Heart left ventricle (tissue), 16 donors: Measurements from ENCODE around the gene ADAMTSL2. TPM values are rescaled to one million over a fixed set of nuclear protein-coding genes. Genes with fewer than 3 reads are reported as not detected.

ENCODE experiments used
- ATAC-seq, 4 donors: fragments of 200-7000 bp; cut with Tn5 transposase; one replicate each; pipeline ENCODE4 v1.9.1; 2020 to 2022; ENCODE audit warnings: moderate library complexity in 4 of 4, mild to moderate bottlenecking in 3 of 4, moderate number of reproducible peaks in 1 of 4
- DNase-seq, 5 donors: peaks; one replicate each; pipeline ENCODE4 v3.0.0-alpha.2; 2020
- H3K27ac ChIP-seq, 12 donors: fragments of 200-600 bp; sonication (generic) in 4 of 12; one replicate each; pipeline versions ENCODE4 v1.5.0 to v1.8.0; 2016 to 2022; ENCODE audit warnings: mild to moderate bottlenecking in 2 of 12
- H3K27me3 ChIP-seq, 9 donors: fragments of 200-600 bp; sonication (generic) in 2 of 9; one replicate each; pipeline versions ENCODE4 v1.5.1 to v1.8.0; 2016 to 2022; ENCODE audit warnings: mild to moderate bottlenecking in 3 of 9
- H3K36me3 ChIP-seq, 9 donors: fragments of 200-600 bp; sonication (generic) in 2 of 9; one replicate each; pipeline versions ENCODE4 v1.5.0 to v1.8.0; 2018 to 2022; ENCODE audit warnings: mild to moderate bottlenecking in 2 of 9
- H3K4me1 ChIP-seq, 12 donors: fragments of 200-600 bp; sonication (generic) in 4 of 12; one replicate each; pipeline versions ENCODE4 v1.5.0 to v1.8.0; 2016 to 2022; ENCODE audit warnings: mild to moderate bottlenecking in 3 of 12
- H3K4me3 ChIP-seq, 12 donors: fragments of 200-600 bp; sonication (generic) in 4 of 12; one replicate each; pipeline versions ENCODE4 v1.5.0 to v1.8.0; 2017 to 2022; ENCODE audit warnings: mild to moderate bottlenecking in 9 of 12, moderate library complexity in 4 of 12
- H3K9me3 ChIP-seq, 12 donors: fragments of 200-600 bp; sonication (generic) in 4 of 12; one replicate each; pipeline versions ENCODE4 v1.5.0 to v1.8.0; 2016 to 2022; ENCODE audit warnings: mild to moderate bottlenecking in 1 of 12
- POLR2A ChIP-seq, 2 donors: fragments of 450-650 bp; IDR thresholded peaks; one replicate each; pipeline ENCODE4 v1.6.1; 2017; ENCODE audit warnings: antibody characterized with exemption in 2 of 2, mild to moderate bottlenecking in 2 of 2, moderate library complexity in 2 of 2
- WGBS, 4 donors: extraction: QIAGEN DNeasy Blood & Tissue Kit in 2 of 4; methylation state at CpG; one replicate each; pipeline versions ENCODE4 v1.1.5 to v1.1.7; 2013 to 2018; 5-methylcytosine and 5-hydroxymethylcytosine counted together
- intact Hi-C, 10 donors: fragments of 100-400 bp; cut with DNase I; formaldehyde crosslinking; loops; one replicate each; pipeline versions ENCODE4 v1.11.1 to v1.14.2; 2022
- polyA plus RNA-seq, 2 donors: library from polyadenylated mRNA; stranded (reverse); fragments of 200-250 nt; gene quantifications; one replicate each; pipeline ENCODE4 v1.2.3, GENCODE V29; 2013
- total RNA-seq, 9 donors: library from RNA; depleted of rRNA in 2 of 9; stranded (reverse); fragments of >200 nt in 2 of 9; fragmentation: NEBNext Ultra II Directional in 3 of 9; extraction: Animal tissue kit (Norgen Biotek cat#: 25700) in 3 of 9; gene quantifications; one replicate each; pipeline versions ENCODE4 v1.1.0 to v1.2.4, GENCODE V29; 2016 to 2023
- TF ChIP-seq, protein P1 (sequence below), 12 donors: fragments of 200-600 bp; sonication (generic) in 4 of 12; IDR thresholded peaks; one replicate each; pipeline versions ENCODE4 v1.5.0 to v1.8.0; 2018 to 2022; ENCODE audit warnings: antibody characterized with exemption in 12 of 12, mild to moderate bottlenecking in 5 of 12
- donor health status: ischemic (EF 13 %, LVEDD 7.1; RV severe dilation, severe dysfunction).
- donor health status: healthy with polysubstance abuse.
- donor health status: DM: no; HTN: yes; CAD: no.
- donor health status: DM: no; HTN: no; CAD: no.
- donor health status: ischemic (EF 25% LVEDD 6.9; RV normal size, moderate dysfunction).
- donor health status: ischemic (EF 25% LVEDD 5.7; RV mildly dilated, moderate dysfunction).
- donor health status: healthy.
- donor health status: DM: yes; HTN: yes; CAD: no.
- donor health status: ischemic (EF 35%, LVEDD 5.7; RV mildly dilated, moderate dysfunction).
- donor health status: nonischemic (EF 11% LVEDD 7.7; RV severe dilation, severe dysfunction).
- donor health status: DM: yes; HTN: yes; CAD: no.
- donor health status: PGD.
- donor health status: ischemic (EF 29% LVEDD 5.4; RV normal size, mild dysfunction).
- donor health status: nonischemic (EF 23%, LVEDD 6.1; RV moderate dilation, normal function).

Gene ADAMTSL2
- total and polyA plus RNA-seq, 11 donors, result 2.3 to 5.1 (median 3.7) TPM

DNA sequence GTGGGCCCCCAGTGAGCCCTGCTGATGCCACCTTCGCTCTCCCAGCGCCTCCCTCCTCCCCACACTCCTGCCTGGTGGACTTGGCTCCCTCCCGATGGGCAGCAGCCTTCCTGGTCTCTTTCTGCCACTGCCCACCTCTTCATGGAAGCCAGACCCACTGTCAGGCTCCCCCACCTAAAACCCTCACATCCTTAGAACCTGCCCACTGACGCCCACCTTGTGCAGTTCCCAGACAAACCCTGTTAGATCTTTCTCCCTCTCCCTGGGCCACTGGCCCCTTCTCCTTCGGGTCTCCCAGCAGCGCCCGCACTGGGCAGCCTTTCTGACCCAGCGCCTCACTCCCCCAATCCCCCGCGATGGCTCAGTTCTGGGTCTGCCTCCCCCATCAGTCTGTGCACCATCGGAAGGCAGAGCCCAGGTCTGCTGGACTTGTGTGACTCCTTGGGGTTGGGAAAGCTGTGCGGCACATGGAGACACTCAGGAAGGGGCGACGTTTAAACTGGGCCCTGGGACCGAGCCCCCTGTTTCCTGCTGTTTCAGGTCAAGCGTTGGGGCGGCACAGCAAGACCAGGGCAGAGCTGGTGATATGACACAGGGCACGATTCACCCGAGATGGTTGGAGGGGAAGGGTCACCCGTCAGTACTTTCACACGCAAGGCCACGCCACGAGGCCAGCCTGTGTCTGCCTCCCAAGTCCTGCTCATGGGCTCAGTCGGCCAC lies 27.1 kb upstream of the ADAMTSL2 start:
- intact Hi-C loops, result no loop called here

DNA sequence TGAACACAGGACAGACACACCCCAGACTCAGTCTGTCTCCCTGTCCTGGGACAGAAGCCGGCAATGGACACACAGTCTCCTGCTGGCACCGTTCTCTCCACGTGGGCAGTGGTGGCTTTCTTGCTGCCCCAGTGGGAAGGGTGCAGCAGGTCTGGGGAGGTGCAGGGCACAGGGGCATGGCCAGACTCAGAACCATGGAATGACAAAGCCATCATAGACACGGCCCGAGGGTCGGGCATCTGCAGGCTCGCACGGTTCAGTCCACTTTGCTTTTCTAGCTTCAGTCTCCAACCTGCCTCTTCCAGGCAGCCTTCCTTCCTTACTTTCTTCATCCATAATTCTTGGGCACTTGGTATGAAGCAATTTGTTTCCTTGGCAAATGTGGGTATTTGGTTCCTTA lies 26.5 kb upstream of the ADAMTSL2 start:
- peak in 1 of 5 donors; percentile 42 for DNase-seq
- Histone ChIP-seq H3K4me3 (no peak overlapping the region), H3K27me3 (no peaks in the 10 kb centered on the region), H3K36me3 (no peaks in the 10 kb centered on the region), H3K27ac (no peak overlapping the region), H3K4me1 (peaks cover 0 to 42% (median 28%) of the 10 kb centered on the region in 12 donors), H3K9me3 (peaks cover 0 to 4% (median 0%) of the 10 kb centered on the region in 12 donors)
- 93 to 99% (median 96%) methylated on average over 8 of the region's 8 CpGs for WGBS, 4 donors
- intact Hi-C loops, result no loop called here
- no peak for ATAC-seq
- TF ChIP-seq, protein P1, sequence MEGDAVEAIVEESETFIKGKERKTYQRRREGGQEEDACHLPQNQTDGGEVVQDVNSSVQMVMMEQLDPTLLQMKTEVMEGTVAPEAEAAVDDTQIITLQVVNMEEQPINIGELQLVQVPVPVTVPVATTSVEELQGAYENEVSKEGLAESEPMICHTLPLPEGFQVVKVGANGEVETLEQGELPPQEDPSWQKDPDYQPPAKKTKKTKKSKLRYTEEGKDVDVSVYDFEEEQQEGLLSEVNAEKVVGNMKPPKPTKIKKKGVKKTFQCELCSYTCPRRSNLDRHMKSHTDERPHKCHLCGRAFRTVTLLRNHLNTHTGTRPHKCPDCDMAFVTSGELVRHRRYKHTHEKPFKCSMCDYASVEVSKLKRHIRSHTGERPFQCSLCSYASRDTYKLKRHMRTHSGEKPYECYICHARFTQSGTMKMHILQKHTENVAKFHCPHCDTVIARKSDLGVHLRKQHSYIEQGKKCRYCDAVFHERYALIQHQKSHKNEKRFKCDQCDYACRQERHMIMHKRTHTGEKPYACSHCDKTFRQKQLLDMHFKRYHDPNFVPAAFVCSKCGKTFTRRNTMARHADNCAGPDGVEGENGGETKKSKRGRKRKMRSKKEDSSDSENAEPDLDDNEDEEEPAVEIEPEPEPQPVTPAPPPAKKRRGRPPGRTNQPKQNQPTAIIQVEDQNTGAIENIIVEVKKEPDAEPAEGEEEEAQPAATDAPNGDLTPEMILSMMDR (IDR thresholded peaks at IDR 0.05), result no peak
- TF ChIP-seq POLR2A (IDR thresholded peaks at IDR 0.05), result no peak

More for the DNA sequence above, 27.1 kb upstream of the ADAMTSL2 start:
- Histone ChIP-seq H3K27ac (peak overlapping the region in 6 of 12 donors; percentile 22 to 77 (median 44)), H3K4me1 (peaks cover 0 to 39% (median 27%) of the 10 kb centered on the region in 12 donors), H3K9me3 (peaks cover 0 to 10% (median 5%) of the 10 kb centered on the region in 12 donors), H3K36me3 (no peaks in the 10 kb centered on the region), H3K27me3 (no peaks in the 10 kb centered on the region), H3K4me3 (no peak overlapping the region)
- TF ChIP-seq, protein P1 (IDR thresholded peaks at IDR 0.05), result no peak
- no peak for TF ChIP-seq POLR2A (IDR thresholded peaks at IDR 0.05)
- WGBS, 4 donors, result 91 to 95% (median 94%) methylated on average over 24 of the region's 24 CpGs
- DNase-seq, result peak in 2 of 5 donors; percentile 28 to 47
- ATAC-seq, result no peak

DNA sequence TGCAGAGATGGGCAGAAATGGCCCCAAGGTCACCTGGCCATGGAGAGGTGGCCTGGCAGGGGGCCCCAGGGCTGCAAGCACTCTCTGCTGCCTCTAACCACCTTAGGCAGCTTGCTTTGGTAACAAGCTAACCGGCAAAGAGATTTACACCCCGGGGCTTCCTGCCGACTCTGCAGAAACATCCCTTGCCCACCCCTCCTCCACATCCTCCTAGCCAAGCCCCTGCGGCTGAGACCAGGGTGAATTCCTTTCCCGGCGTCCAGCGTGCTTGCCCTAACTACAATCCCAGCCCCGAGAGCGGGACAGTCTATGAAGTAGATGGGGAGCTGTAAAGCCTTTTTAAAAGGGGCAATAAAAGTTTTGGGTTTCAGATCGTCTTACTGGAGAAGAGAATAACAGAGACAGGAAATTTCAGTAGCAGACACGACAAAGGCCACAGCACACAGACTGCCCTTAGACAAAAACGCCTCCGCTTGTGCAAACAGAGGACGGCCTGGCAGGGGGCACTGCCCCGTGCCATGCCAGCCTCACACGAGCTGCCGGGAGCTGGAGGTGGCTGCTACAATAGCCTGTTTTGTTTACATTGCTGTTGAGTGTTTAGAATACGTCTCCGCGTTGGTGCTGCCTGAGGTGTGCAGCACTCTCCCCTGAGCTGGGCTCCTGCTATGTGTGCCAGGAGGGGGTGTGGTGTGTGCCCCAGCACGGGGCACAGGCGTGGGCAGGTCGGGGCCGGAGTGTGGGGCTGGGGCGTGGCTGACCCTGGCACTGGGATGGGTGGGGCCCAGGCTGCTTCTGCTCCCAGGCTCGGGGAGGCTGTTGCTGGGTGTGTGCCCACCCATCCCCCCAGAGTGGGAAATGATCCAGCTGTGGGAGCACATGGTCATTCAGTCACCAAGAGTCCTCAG lies 25.1 kb upstream of the ADAMTSL2 start:
- H3K4me3 ChIP-seq, result no peak overlapping the region
- intact Hi-C loops, result no loop called here
- no peak for TF ChIP-seq POLR2A (IDR thresholded peaks at IDR 0.05)
- TF ChIP-seq, protein P1 (IDR thresholded peaks at IDR 0.05), result no peak
- whole genome bisulfite sequencing, 4 donors, result 13 to 22% (median 19%) methylated on average over 19 to 26 of the region's 26 CpGs
- H3K36me3 ChIP-seq, result no peaks in the 10 kb centered on the region
- DNase-seq (peak in 2 of 5 donors; percentile 31 to 44), ATAC-seq (peak in 1 of 4 donors; percentile 9)
- H3K4me1 ChIP-seq, result peaks cover 0 to 52% (median 32%) of the 10 kb centered on the region in 12 donors
- no peaks in the 10 kb centered on the region for H3K9me3 ChIP-seq
- H3K27ac ChIP-seq, result no peak overlapping the region
- no peaks in the 10 kb centered on the region for H3K27me3 ChIP-seq
